GM23338 (cell line): Measurements from ENCODE around the gene FAT1. TPM values are rescaled to one million over a fixed set of nuclear protein-coding genes. Genes with fewer than 3 reads are reported as not detected.

Experiments used
- ATAC-seq: fragments of 200-7000 bp; cut with Tn5 transposase; 3 replicates; pipeline ENCODE4 v1.9.1; 2020
- DNase-seq: peaks from one replicate; pipeline ENCODE4 v3.0.0-alpha.2; 2015; ENCODE audit warnings: low spot score
- H2AFZ ChIP-seq: fragments of 200-600 bp; sonication (generic); 2 replicates; pipeline ENCODE4 v1.8.0; 2016; ENCODE audit warnings: antibody characterized with exemption, mild to moderate bottlenecking, moderate library complexity
- H3F3A ChIP-seq: fragments of 200-600 bp; sonication (generic); replicated peaks from 2 replicates; pipeline ENCODE4 v1.8.0; 2017; ENCODE audit warnings: antibody characterized with exemption, mixed run types, low read depth
- H3K27ac ChIP-seq: fragments of 200-600 bp; sonication (generic); 2 replicates; pipeline ENCODE4 v1.6.1; 2016; ENCODE audit warnings: low read depth
- H3K27me3 ChIP-seq: fragments of 200-600 bp; sonication (generic); 2 replicates; pipeline ENCODE4 v1.8.0; 2016; ENCODE audit warnings: mild to moderate bottlenecking, mixed run types, moderate library complexity; ENCODE audit not compliant: insufficient read depth
- H3K36me3 ChIP-seq: fragments of 200-600 bp; sonication (generic); 2 replicates; pipeline ENCODE4 v1.8.0; 2016; ENCODE audit warnings: mild to moderate bottlenecking; ENCODE audit not compliant: insufficient read depth
- H3K4me1 ChIP-seq: fragments of 200-600 bp; sonication (generic); 2 replicates; pipeline ENCODE4 v1.8.0; 2016; ENCODE audit warnings: mild to moderate bottlenecking, moderate library complexity; ENCODE audit not compliant: insufficient read depth
- H3K4me2 ChIP-seq: fragments of 200-600 bp; sonication (generic); 2 replicates; pipeline ENCODE4 v1.7.1; 2017; ENCODE audit warnings: mixed run types
- H3K4me3 ChIP-seq: fragments of 200-600 bp; sonication (generic); 2 replicates; pipeline ENCODE4 v1.6.1; 2016; ENCODE audit warnings: mixed run types
- H3K79me2 ChIP-seq: fragments of 200-600 bp; sonication (generic); replicated peaks from 2 replicates; pipeline ENCODE4 v1.8.0; 2017; ENCODE audit warnings: mild to moderate bottlenecking; ENCODE audit not compliant: insufficient read depth
- H3K9me2 ChIP-seq: fragments of 200-600 bp; sonication (generic); 2 replicates; pipeline ENCODE4 v1.8.0; 2017; ENCODE audit not compliant: insufficient read depth
- H4K20me1 ChIP-seq: fragments of 200-600 bp; sonication (generic); replicated peaks from 2 replicates; pipeline ENCODE4 v1.8.0; 2017; ENCODE audit warnings: mild to moderate bottlenecking; ENCODE audit not compliant: insufficient read depth
- H3K27ac Mint-ChIP-seq: 2 replicates; pipeline ENCODE4 v1.8.0; 2020; ENCODE audit warnings: inconsistent platforms, mild to moderate bottlenecking, moderate library complexity, mixed read lengths
- H3K27me3 Mint-ChIP-seq: 3 replicates; pipeline ENCODE4 v1.8.0; 2022; ENCODE audit warnings: low read depth, mild to moderate bottlenecking, moderate library complexity, mixed read lengths, inconsistent platforms; ENCODE audit not compliant: insufficient read depth, poor library complexity
- H3K36me3 Mint-ChIP-seq: 3 replicates; pipeline ENCODE4 v1.8.0; 2021; ENCODE audit warnings: low read depth, mild to moderate bottlenecking, inconsistent platforms, moderate library complexity, mixed read lengths
- H3K4me1 Mint-ChIP-seq: 3 replicates; pipeline ENCODE4 v1.8.0; 2020; ENCODE audit warnings: mild to moderate bottlenecking, inconsistent platforms, mixed read lengths
- H3K4me3 Mint-ChIP-seq: 3 replicates; pipeline ENCODE4 v1.8.0; 2021; ENCODE audit warnings: moderate library complexity, mild to moderate bottlenecking, inconsistent platforms, mixed read lengths
- H3K9me3 Mint-ChIP-seq: 3 replicates; pipeline ENCODE4 v1.8.0; 2020; ENCODE audit warnings: moderate library complexity, mild to moderate bottlenecking, inconsistent platforms, mixed read lengths
- CREB1 ChIP-seq: fragments of 250-450 bp; sonication (Bioruptor Pico); IDR thresholded peaks from 2 replicates; pipeline ENCODE4 v1.5.0; 2020; ENCODE audit warnings: low read depth, mild to moderate bottlenecking, moderate library complexity
- CTCF ChIP-seq, 2 experiments: fragments of 200-600 bp in 1 of 2; sonication (generic) in 1 of 2; conservative IDR thresholded peaks; 2 replicates each; pipeline versions ENCODE4 v1.5.1 to v1.6.1; 2016 to 2017; ENCODE audit warnings: antibody characterized with exemption in 2 of 2, low read depth in 2 of 2, mild to moderate bottlenecking in 2 of 2, moderate library complexity in 1 of 2
- ETS1 ChIP-seq: IDR thresholded peaks from 2 replicates; pipeline ENCODE4 v1.6.1; 2016; ENCODE audit warnings: antibody characterized with exemption
- EZH2 ChIP-seq: fragments of 200-600 bp; sonication (generic); IDR thresholded peaks from one replicate; pipeline ENCODE4 v1.8.0; 2017; ENCODE audit warnings: antibody characterized with exemption, mild to moderate bottlenecking, low read depth; ENCODE audit not compliant: unreplicated experiment
- EZH2phosphoT487 ChIP-seq: fragments of 200-600 bp; sonication (generic); IDR thresholded peaks from one replicate; pipeline ENCODE4 v1.8.1; 2018; ENCODE audit warnings: antibody characterized with exemption; ENCODE audit not compliant: unreplicated experiment
- JUNB ChIP-seq: IDR thresholded peaks from one replicate; pipeline ENCODE4 v1.6.1; 2016; ENCODE audit warnings: antibody characterized with exemption; ENCODE audit not compliant: unreplicated experiment
- NANOG ChIP-seq: IDR thresholded peaks from 2 replicates; pipeline ENCODE4 v1.6.1; 2016; ENCODE audit warnings: antibody characterized with exemption, borderline replicate concordance
- POLR2AphosphoS5 ChIP-seq: IDR thresholded peaks from 2 replicates; pipeline ENCODE4 v1.6.1; 2016; ENCODE audit warnings: antibody characterized with exemption, low read depth
- REST ChIP-seq: IDR thresholded peaks from one replicate; pipeline ENCODE4 v1.6.1; 2018; ENCODE audit warnings: antibody characterized with exemption; ENCODE audit not compliant: unreplicated experiment
- STAT1 ChIP-seq: IDR thresholded peaks from one replicate; pipeline ENCODE4 v1.6.1; 2016; ENCODE audit warnings: antibody characterized with exemption; ENCODE audit not compliant: unreplicated experiment
- ZNF114 ChIP-seq: fragments of 250-450 bp; sonication (Bioruptor Pico); IDR thresholded peaks from 2 replicates; pipeline ENCODE4 v1.5.0; 2020; ENCODE audit warnings: mild to moderate bottlenecking, moderate library complexity
- polyA plus RNA-seq: library from polyadenylated mRNA; unstranded; fragments of >200 nt; fragmentation: Nextera tagmentation; extraction: Ambion mirVana; gene quantifications from 2 replicates; pipeline ENCODE4 v1.2.1, GENCODE V29; 2016
- total RNA-seq: library from RNA; depleted of rRNA; stranded (reverse); fragments of >200 nt; shearing (Covaris generic); gene quantifications from 2 replicates; pipeline ENCODE4 v1.2.3, GENCODE V29; 2014

FAT1 gene
- total and polyA plus RNA-seq, 2 experiments from 2014 or later: 37.6 to 137 TPM

GRCh38 chr4:186727169-186727976, 3.7 kb upstream of the FAT1 start (continued):
- TF ChIP-seq REST (no peak), CREB1 (CRISPR knock-in tag) (no peak), NANOG (no peak), ETS1 (no peak), POLR2AphosphoS5 (no peak), STAT1 (no peak), EZH2 (no peak), JUNB (no peak), EZH2phosphoT487 (no peak), ZNF114 (CRISPR knock-in tag) (no peak)

GRCh38 chr4:186726426-186727168, 2.9 kb upstream of the FAT1 start:
- Histone ChIP-seq H3K79me2 (peaks cover 21% of the 10 kb centered on the region), H3K4me3 (peak overlapping the region; percentile 79), H3K36me3 (no peaks in the 10 kb centered on the region), H3K9me2 (no peaks in the 10 kb centered on the region), H3K4me2 (peak overlapping the region; percentile 89), H4K20me1 (peaks cover 2% of the 10 kb centered on the region; the same call in 1 of the 2 replicates), H3K27me3 (peaks cover 40% of the 10 kb centered on the region), H3K27ac (no peak overlapping the region), H3F3A (0 out of 2 replicates have a peak, but pooled peaks cover 2% of the 10 kb centered on the region), H2AFZ (peak overlapping the region; percentile 92), H3K4me1 (peaks cover 27% of the 10 kb centered on the region)
- Mint-ChIP-seq H3K9me3 (peaks cover 3% of the 10 kb centered on the region; the same call in 2 of the 3 replicates), H3K27ac (no peak overlapping the region), H3K4me1 (peaks cover 30% of the 10 kb centered on the region), H3K27me3 (peaks cover 29% of the 10 kb centered on the region), H3K36me3 (peaks cover 3% of the 10 kb centered on the region; the same call in 2 of the 3 replicates), H3K4me3 (peak overlapping the region; percentile 95)
- TF ChIP-seq CREB1 (CRISPR knock-in tag): peak; percentile 97
- TF ChIP-seq CTCF (conservative IDR thresholded peaks at IDR 0.05; ENCODE audit: low read depth in 2 of 2): 0 out of 4 replicates have a peak, but pooled peaks of 1 of the 2 experiments have one; percentile 5
- peak; percentile 55; the same call in 1 of the 2 replicates for TF ChIP-seq POLR2AphosphoS5
- no peak for TF ChIP-seq NANOG
- DNase-seq (peak; percentile 87), ATAC-seq (peak; percentile 20)
